A549 (cell line): ENCODE data around the gene ZNF669.

Experiments used
- CBX2 ChIP-seq: fragments of 200-600 bp; sonication (generic); IDR thresholded peaks from 2 replicates; pipeline ENCODE4 v1.6.1; 2016; ENCODE audit warnings: low read depth, mild to moderate bottlenecking, borderline replicate concordance
- CBX8 ChIP-seq: fragments of 200-600 bp; sonication (generic); IDR thresholded peaks from 2 replicates; pipeline ENCODE4 v1.6.1; 2016
- CTCF ChIP-seq: fragments of >200 bp; sonication (Bioruptor Twin); formaldehyde crosslinking; IDR thresholded peaks from 3 replicates; pipeline ENCODE4 v1.5.1; 2016
- EP300 ChIP-seq, 2 experiments: fragments of >200 bp; sonication (Bioruptor Twin); formaldehyde crosslinking; IDR thresholded peaks; 2 replicates in 1 of 2; 3 replicates in 1 of 2; pipeline ENCODE4 v1.6.1; 2016 to 2017
- ESRRA ChIP-seq: fragments of 150-350 bp; IDR thresholded peaks from 2 replicates; pipeline ENCODE4 v1.6.1; 2014; ENCODE audit warnings: mild to moderate bottlenecking, low read length, borderline replicate concordance
- JUN ChIP-seq, 2 experiments: fragments of >200 bp; sonication (Bioruptor Twin); formaldehyde crosslinking; IDR thresholded peaks; 2 replicates in 1 of 2; 3 replicates in 1 of 2; pipeline ENCODE4 v1.6.1; 2016 to 2017
- MYC ChIP-seq: IDR thresholded peaks from 2 replicates; pipeline ENCODE4 v1.6.1; 2012; ENCODE audit warnings: mild to moderate bottlenecking, inconsistent platforms, low read length, improper control_type of control experiment, borderline replicate concordance
- NPAS2 ChIP-seq: fragments of 250-450 bp; sonication (Bioruptor Pico); IDR thresholded peaks from 2 replicates; pipeline ENCODE4 v1.8.0; 2022; ENCODE audit warnings: mild to moderate bottlenecking, moderate library complexity, borderline replicate concordance
- PBX3 ChIP-seq: IDR thresholded peaks from 2 replicates; pipeline ENCODE4 v1.6.1; 2012
- RAD21 ChIP-seq, 2 experiments: fragments of >200 bp in 1 of 2; sonication (Bioruptor Twin) in 1 of 2; formaldehyde crosslinking in 1 of 2; IDR thresholded peaks in 1 of 2; conservative IDR thresholded peaks in 1 of 2; 2 replicates in 1 of 2; 3 replicates in 1 of 2; pipeline ENCODE4 v1.6.1; 2012 to 2018; ENCODE audit warnings: inconsistent platforms in 1 of 2
- RARB ChIP-seq: fragments of 250-450 bp; sonication (Bioruptor Pico); IDR thresholded peaks from 2 replicates; pipeline ENCODE4 v1.8.0; 2021; ENCODE audit warnings: mild to moderate bottlenecking, moderate library complexity
- USF2 ChIP-seq: fragments of 450-650 bp; IDR thresholded peaks from 2 replicates; pipeline ENCODE4 v1.6.1; 2014; ENCODE audit warnings: antibody characterized with exemption

- TF ChIP-seq MYC: no peak
- TF ChIP-seq JUN (IDR thresholded peaks at IDR 0.05): no peak
- no peak for TF ChIP-seq RARB (CRISPR knock-in tag)
- TF ChIP-seq PBX3: no peak
- no peak for TF ChIP-seq USF2
- no peak for TF ChIP-seq CBX8
- no peak for TF ChIP-seq CTCF
- no peak for TF ChIP-seq RAD21 (conservative IDR thresholded peaks at IDR 0.05 in 1 of 2, IDR thresholded peaks at IDR 0.05 in 1 of 2)
- TF ChIP-seq NPAS2 (CRISPR knock-in tag): no peak
- TF ChIP-seq ESRRA: no peak
- no peak for TF ChIP-seq CBX2
- TF ChIP-seq EP300 (IDR thresholded peaks at IDR 0.05): no peak
Observed at GRCh38 chr1:247107694-247108093, 3.5 kb upstream of the ZNF669 start.
